NCI-H2196 (cell line): ENCODE data around the gene SYNM.
"Not testable (repeated sequence)": the region's sequence is repeated elsewhere in the genome, so short reads cannot be mapped to it uniquely, and the experiment has no call there.

ENCODE experiments used
- DNase-seq: peaks from one replicate; lab custom pipeline; 2025; ENCODE audit not compliant: unreplicated experiment; lab: John Stamatoyannopoulos, UW

SYNM gene

GRCh38 chr15:99105514-99106341 lies 848 bp downstream of the SYNM start:
- DNase-seq, result no peak

DNA sequence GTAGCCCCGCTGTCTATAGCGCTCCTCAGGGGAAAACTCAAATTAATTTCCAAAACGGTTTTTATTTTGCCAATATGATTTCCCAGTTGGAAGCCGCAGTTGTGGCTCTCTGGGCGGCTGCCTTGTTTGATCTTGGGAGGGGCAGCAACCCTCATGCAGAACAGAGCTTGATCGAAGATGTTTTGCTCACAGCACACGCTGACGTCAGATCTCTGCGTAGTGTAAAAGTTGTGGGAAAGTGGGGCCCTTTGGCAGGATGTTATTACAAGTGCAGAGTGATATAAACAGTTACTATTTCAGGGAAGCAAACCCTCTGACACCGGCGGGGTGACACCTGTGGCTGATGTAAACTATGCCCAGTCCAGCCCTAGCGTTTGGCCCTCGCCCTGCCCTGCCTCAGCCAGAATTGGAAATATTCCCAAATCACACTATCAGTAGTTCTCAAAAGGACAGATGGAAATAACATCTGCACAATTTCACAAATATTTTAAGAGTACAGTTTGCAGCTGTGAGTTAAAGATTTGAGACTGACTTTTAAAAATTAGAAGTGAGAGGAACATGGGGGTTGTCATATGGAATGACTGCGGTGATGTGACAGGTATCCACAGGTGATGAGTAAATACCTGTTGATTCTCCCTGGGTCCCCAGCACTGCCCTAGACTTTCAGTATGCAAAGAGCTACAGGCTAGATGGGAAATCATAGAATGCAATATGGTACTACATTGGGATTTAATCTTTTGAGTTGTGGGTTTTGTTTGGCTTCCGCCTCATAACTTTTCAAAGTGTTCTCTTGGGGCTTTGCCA lies 1.7 kb downstream of the SYNM start:
- no peak for DNase-seq

DNA sequence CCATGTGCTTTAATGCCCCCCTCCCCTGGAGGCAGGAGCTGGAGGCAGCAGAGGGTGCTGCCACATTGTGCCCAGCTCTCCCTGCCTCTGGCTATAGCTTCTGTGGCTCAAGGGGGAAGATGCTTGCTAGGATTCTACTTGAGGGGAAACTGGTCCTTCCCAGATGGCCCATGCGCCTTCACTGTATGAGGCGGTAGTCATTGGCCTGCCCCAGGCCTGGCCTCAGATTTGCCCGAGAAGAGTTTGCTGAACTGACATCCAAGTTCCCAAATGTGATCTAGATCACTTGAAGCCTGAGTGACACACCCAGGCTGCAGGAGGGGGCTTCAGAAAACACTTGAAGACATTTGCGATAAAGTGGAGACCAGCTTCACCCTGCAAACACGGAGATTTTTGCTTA lies 4.1 kb downstream of the SYNM start:
- DNase-seq, result no peak

DNA sequence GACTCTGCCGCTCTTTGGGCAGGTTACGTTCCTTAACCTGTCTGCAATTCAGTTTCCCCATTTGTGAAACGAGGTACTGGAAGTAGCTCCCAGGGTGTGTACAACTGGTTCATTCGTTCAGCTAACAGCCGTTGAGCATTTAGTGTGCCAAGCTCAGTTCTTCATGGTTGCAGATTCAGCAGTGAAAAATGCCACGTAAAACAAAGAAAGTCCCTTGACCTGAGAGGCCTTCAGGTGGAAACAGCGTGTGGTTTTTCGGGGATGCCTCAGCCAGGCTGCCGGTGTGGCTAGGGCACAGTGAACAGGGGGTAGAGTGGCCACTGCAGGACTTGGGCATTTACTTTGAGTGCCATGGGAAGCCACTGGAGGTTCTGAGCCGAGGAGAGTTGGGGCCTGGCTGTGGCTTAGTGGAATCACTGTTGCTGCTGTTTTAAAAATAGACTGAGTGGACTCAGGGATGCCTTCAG lies 4.7 kb downstream of the SYNM start:
- no peak for DNase-seq

DNA sequence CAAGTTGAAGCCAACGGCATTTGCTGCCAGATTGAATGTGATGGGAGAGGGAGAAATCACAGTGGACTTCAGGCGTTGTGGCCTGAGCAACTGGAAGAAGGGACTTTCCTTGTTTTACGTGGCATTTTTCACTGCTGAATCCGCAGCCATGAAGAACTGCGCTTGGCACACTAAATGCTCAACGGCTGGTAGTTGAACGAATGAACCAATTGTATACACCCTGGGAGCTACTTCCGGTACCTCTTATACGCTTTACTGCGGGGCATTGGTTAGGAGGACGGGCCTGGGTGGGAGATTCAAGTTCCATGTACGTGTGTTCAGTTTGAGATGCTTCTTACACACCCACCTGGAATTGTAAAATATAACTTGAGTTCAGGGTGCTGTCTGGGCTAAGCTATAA lies 5.2 kb downstream of the SYNM start:
- no peak for DNase-seq

DNA sequence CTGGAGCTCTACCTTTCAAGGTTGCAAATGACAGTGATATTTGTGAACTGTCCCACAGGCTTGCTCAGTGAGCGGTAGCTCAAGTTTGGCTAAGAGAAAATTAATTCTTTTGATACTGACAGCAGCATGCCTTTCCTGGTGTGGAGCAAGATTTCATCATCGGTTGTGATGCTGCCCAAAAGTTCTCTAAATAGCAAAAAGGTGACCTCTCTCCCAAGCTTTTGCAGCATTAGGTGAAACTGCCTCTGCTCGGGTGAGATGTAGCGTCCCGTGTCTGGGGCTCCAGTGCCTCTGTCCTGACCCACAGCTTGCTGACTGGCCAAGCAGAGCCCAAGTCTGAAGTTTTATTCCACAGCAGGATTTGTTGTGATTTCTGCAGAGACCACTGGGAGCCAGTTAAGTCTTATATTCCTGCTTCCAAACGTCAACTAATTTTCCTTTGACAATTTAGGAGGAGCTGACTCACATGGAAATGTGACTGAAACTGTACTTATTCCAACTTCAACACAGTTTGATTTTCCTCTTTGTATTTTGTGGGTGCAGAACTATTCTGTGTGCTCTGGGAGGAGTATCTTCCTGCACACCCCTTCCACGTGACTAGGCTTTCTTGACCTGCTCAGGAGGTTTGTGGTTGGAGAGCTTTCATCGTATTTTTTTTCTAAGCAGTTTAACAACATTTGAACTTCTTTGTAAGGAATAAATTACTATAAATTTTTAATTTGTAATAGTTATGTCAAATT lies 5.9 kb downstream of the SYNM start:
- DNase-seq, result no peak

GRCh38 chr15:99111641-99112040 lies 6.8 kb downstream of the SYNM start:
- not testable (repeated sequence) for DNase-seq

GRCh38 chr15:99113547-99114271 lies 8.8 kb downstream of the SYNM start:
- DNase-seq, result no peak

DNA sequence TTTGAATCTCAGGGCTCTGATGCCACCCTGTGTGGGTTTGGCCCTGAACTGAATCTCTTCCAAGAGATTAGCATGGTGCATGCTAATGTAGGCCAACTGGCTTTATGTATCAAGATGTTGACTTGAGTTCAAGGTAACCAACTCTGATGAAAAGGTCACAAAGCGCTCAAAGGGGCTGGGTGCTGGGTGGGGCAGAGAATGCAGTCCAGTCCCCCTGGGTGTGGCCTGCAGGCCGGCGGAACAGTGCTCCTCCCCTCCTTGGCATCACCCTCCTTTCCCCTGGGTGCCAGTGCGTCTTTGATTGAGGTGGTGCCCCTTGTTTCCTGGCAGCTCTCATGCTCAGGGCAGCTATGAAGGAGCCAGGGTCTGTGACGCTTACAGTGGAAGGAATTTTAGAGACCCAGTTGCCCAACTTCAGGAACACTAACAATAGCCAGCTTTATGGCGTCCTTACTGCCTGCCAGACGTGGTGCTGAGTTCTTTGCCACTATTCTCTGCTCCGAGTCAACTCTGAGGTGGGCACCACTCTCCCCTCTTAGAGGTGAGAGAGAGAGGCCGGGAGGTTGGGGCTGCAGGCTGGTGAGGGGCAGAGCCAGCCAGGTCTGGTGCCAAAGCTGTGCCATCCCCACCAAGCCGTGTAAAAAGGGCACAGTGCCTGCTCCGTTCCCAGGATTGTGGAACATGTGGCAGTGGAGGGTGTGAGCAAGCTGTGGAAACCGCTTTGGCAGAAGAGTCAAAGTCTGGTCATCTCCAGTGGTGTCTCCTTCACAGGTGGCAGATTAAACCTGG lies 9.8 kb downstream of the SYNM start:
- DNase-seq, result no peak

- DNase-seq, result no peak
Observed at GRCh38 chr15:99115300-99116215, 10.7 kb downstream of the SYNM start.

GRCh38 chr15:99117111-99117510 lies 12.2 kb downstream of the SYNM start:
- DNase-seq, result no peak

- DNase-seq, result no peak
Observed at GRCh38 chr15:99117563-99118257, 12.8 kb downstream of the SYNM start.

GRCh38 chr15:99118258-99118632 lies 13.4 kb downstream of the SYNM start:
- DNase-seq, result no peak

GRCh38 chr15:99118801-99119546 lies 14.1 kb downstream of the SYNM start:
- no peak for DNase-seq

GRCh38 chr15:99120050-99120777 lies 15.3 kb downstream of the SYNM start:
- DNase-seq, result no peak

- no peak for DNase-seq
Observed at GRCh38 chr15:99121207-99121606, 16.3 kb downstream of the SYNM start.
